ENCODE results near the gene MYOT. TPM values are rescaled to one million over a fixed set of nuclear protein-coding genes. Genes with fewer than 3 reads are reported as not detected.

MYOT gene
- total and polyA plus RNA-seq, 2 of the 4 experiments (the other 2 are of a cell fraction): not detected

DNA sequence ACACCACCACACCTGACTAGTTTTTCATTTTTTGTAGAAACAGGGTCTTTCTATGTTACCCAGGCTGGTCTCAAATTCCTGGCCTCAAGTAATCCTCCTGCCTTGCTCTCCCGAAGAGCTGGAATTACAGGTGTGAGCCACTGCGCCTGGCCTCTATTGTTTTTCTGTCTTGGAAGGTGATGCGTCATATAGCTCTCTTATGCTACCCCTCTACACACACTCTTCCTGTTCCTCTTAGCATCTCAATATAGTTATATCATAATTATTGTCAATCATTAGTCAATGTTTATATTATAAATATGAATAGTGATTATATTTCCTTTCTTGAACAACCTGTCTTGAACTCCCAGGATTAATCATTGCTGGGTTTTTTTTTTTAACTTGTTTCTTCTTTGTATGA is 28.9 kb downstream of the MYOT start:
- ChIA-PET CTCF (interaction anchor here (0.7 kb wide), 1 partner anchor 237 kb away, joined by 5 read pairs; no protein-coding TSS in a partner anchor), POLR2A (ENCODE audit: unreplicated experiment) (no interaction called here)
- H3K9ac ChIP-seq (ENCODE audit: low read depth, low read length): no peak overlapping the region
- no CpG with 5 or more reads among the region's 3 CpGs for WGBS, 2 experiments (ENCODE audit: extremely low coverage in 2 of 2, insufficient read length in 1 of 2)
- H3K9me1 ChIP-seq (ENCODE audit: insufficient read depth, low read length): no peaks in the 10 kb centered on the region
- H3K4me1 ChIP-seq (ENCODE audit: control insufficient read depth, insufficient read depth, low read length): no peaks in the 10 kb centered on the region
- H3K79me1 ChIP-seq (ENCODE audit: low read depth in 1 of 2, low read length in 2 of 2): no peaks in the 10 kb centered on the region
- H3K4ac ChIP-seq (ENCODE audit: low read depth, low read length): no peak overlapping the region
- BruUV-seq (replicated peaks): no TSS peak
- no peak overlapping the region for H4K8ac ChIP-seq (ENCODE audit: low read depth in 2 of 2, low read length in 2 of 2)
- H3K18ac ChIP-seq (ENCODE audit: low read depth, low read length): no peak overlapping the region
- H3K14ac ChIP-seq (replicated peaks; ENCODE audit: low read depth, low read length): no peak overlapping the region
- H3K27ac ChIP-seq (ENCODE audit: insufficient read depth, low read length): no peak overlapping the region
- dilution Hi-C loops (cut with HindIII; ENCODE audit: low sequenced_read_pairs, unreplicated experiment) (no loop called here), in situ Hi-C loops (cut with MboI; ENCODE audit: low sequenced_read_pairs) (no loop called here), intact Hi-C loops (cut with micrococcal nuclease) (no loop called here)
- no peak for DNase-seq
- no peak overlapping the region for H2BK5ac ChIP-seq (ENCODE audit: low read depth, low read length, poor library complexity, severe bottlenecking)
- H2BK15ac ChIP-seq (ENCODE audit: low read depth, low read length): no peak overlapping the region
- no peak overlapping the region for H4K91ac ChIP-seq (ENCODE audit: insufficient read depth, low read depth, low read length)
- H2BK20ac ChIP-seq (ENCODE audit: low read depth, low read length): no peak overlapping the region
- H3K23ac ChIP-seq (ENCODE audit: low read depth, low read length): no peak overlapping the region
- no peaks in the 10 kb centered on the region for H4K20me1 ChIP-seq (ENCODE audit: insufficient read depth, low read length)
- H2AFZ ChIP-seq (replicated peaks; ENCODE audit: low read length, poor library complexity): no peak overlapping the region
- TF ChIP-seq RCOR1 (IDR thresholded peaks at IDR 0.05; ENCODE audit: insufficient replicate concordance, low read length) (no peak), BHLHE40 (IDR thresholded peaks at IDR 0.05; ENCODE audit: low read depth, low read length) (no peak), SMC3 (IDR thresholded peaks at IDR 0.05; ENCODE audit: low read depth, low read length) (no peak), FOS (IDR thresholded peaks at IDR 0.05; ENCODE audit: low read depth, low read length) (no peak), POLR2A (IDR thresholded peaks at IDR 0.05; ENCODE audit: low read depth, low read length) (no peak), RAD21 (IDR thresholded peaks at IDR 0.05; ENCODE audit: low read length) (no peak), MXI1 (IDR thresholded peaks at IDR 0.05; ENCODE audit: borderline replicate concordance, low read depth, low read length) (no peak), CHD1 (IDR thresholded peaks at IDR 0.05; ENCODE audit: low read depth, low read length) (no peak), MAZ (IDR thresholded peaks at IDR 0.05; ENCODE audit: borderline replicate concordance, low read depth, low read length) (no peak), CEBPB (IDR thresholded peaks at IDR 0.05; ENCODE audit: low read depth, low read length) (no peak), RFX5 (IDR thresholded peaks at IDR 0.05; ENCODE audit: low read depth, low read length) (no peak), MAFK (IDR thresholded peaks at IDR 0.05; ENCODE audit: low read depth, low read length) (no peak), NFE2L2 (IDR thresholded peaks at IDR 0.05; ENCODE audit: low read depth, low read length) (no peak)
- TF ChIP-seq, protein P1, sequence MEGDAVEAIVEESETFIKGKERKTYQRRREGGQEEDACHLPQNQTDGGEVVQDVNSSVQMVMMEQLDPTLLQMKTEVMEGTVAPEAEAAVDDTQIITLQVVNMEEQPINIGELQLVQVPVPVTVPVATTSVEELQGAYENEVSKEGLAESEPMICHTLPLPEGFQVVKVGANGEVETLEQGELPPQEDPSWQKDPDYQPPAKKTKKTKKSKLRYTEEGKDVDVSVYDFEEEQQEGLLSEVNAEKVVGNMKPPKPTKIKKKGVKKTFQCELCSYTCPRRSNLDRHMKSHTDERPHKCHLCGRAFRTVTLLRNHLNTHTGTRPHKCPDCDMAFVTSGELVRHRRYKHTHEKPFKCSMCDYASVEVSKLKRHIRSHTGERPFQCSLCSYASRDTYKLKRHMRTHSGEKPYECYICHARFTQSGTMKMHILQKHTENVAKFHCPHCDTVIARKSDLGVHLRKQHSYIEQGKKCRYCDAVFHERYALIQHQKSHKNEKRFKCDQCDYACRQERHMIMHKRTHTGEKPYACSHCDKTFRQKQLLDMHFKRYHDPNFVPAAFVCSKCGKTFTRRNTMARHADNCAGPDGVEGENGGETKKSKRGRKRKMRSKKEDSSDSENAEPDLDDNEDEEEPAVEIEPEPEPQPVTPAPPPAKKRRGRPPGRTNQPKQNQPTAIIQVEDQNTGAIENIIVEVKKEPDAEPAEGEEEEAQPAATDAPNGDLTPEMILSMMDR (conservative IDR thresholded peaks at IDR 0.05; ENCODE audit: low read depth, low read length): no peak
- TF ChIP-seq, protein P2, sequence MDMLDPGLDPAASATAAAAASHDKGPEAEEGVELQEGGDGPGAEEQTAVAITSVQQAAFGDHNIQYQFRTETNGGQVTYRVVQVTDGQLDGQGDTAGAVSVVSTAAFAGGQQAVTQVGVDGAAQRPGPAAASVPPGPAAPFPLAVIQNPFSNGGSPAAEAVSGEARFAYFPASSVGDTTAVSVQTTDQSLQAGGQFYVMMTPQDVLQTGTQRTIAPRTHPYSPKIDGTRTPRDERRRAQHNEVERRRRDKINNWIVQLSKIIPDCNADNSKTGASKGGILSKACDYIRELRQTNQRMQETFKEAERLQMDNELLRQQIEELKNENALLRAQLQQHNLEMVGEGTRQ (IDR thresholded peaks at IDR 0.05; ENCODE audit: low read depth, low read length): no peak
- TF ChIP-seq, protein P3, sequence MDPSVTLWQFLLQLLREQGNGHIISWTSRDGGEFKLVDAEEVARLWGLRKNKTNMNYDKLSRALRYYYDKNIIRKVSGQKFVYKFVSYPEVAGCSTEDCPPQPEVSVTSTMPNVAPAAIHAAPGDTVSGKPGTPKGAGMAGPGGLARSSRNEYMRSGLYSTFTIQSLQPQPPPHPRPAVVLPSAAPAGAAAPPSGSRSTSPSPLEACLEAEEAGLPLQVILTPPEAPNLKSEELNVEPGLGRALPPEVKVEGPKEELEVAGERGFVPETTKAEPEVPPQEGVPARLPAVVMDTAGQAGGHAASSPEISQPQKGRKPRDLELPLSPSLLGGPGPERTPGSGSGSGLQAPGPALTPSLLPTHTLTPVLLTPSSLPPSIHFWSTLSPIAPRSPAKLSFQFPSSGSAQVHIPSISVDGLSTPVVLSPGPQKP (IDR thresholded peaks at IDR 0.05; ENCODE audit: borderline replicate concordance, low read depth, low read length): no peak
- H3K4me2 ChIP-seq (ENCODE audit: low read depth, low read length): no peak overlapping the region
- no peak overlapping the region for H3K4me3 ChIP-seq (ENCODE audit: insufficient read depth, low read depth, low read length)
- ATAC-seq (ENCODE audit: low read depth): no peak
- H2AK9ac ChIP-seq (replicated peaks; ENCODE audit: low read depth, low read length, poor library complexity): no peak overlapping the region
- no peaks in the 10 kb centered on the region for H3K9me3 ChIP-seq (ENCODE audit: control insufficient read depth, insufficient read depth, low read length)
- H2BK120ac ChIP-seq (ENCODE audit: low read depth, low read length): no peak overlapping the region
- no peak overlapping the region for H3K56ac ChIP-seq (ENCODE audit: extremely low read depth, insufficient read depth, low read length)
- H2AK5ac ChIP-seq (ENCODE audit: low read depth, low read length): no peak overlapping the region
- peaks cover 1% of the 10 kb centered on the region; the same call in 1 of the 2 replicates for H3K27me3 ChIP-seq (ENCODE audit: control insufficient read depth, insufficient read depth, low read length)
- no peaks in the 10 kb centered on the region for H3K36me3 ChIP-seq (ENCODE audit: control insufficient read depth, insufficient read depth, low read length)
- H4K5ac ChIP-seq (ENCODE audit: low read depth, low read length): no peak overlapping the region
